Prostate gland (tissue), 2 donors: Measurements from ENCODE around the gene CYTH2.

ENCODE experiments used
- CTCF ChIP-seq, 4 experiments: fragments of 200-600 bp in 2 of 4; fragments of 450-650 bp in 2 of 4; sonication (generic) in 2 of 4; IDR thresholded peaks; 1 replicate in 3 of 4; 2 replicates in 1 of 4; pipeline ENCODE4 v1.5.1; 2016 to 2019; ENCODE audit warnings: antibody characterized with exemption in 4 of 4, mild to moderate bottlenecking in 2 of 4, moderate library complexity in 2 of 4
- POLR2A ChIP-seq: fragments of 450-650 bp; IDR thresholded peaks from one replicate; pipeline ENCODE4 v1.6.1; 2016; ENCODE audit warnings: antibody characterized with exemption, mild to moderate bottlenecking
- POLR2AphosphoS5 ChIP-seq: sonication (generic); formaldehyde crosslinking; IDR thresholded peaks from one replicate; pipeline ENCODE4 v1.6.1; 2017; ENCODE audit warnings: antibody characterized with exemption

- no peak for TF ChIP-seq CTCF (IDR thresholded peaks at IDR 0.05)
- no peak for TF ChIP-seq POLR2A
- TF ChIP-seq POLR2AphosphoS5 = no peak
Observed at GRCh38 chr19:48479686-48480085, 10.5 kb downstream of the CYTH2 start.
